Endometrium (tissue), 2 donors: Measurements from ENCODE around the gene OR10H1.
"Not testable (repeated sequence)": the region's sequence is repeated elsewhere in the genome, so short reads cannot be mapped to it uniquely, and the experiment has no call there.

Source experiments
- FAIRE-seq: peaks from 2 replicates; lab custom pipeline; 2012; peaks lifted over from hg19 to GRCh38; lab: Jason Lieb, UNC
- donor health status: control.
- donor health status: control.

The OR10H1 gene

GRCh38 chr19:15828611-15829305 lies 13.3 kb upstream of the OR10H1 start:
- FAIRE-seq: not testable (repeated sequence)

DNA sequence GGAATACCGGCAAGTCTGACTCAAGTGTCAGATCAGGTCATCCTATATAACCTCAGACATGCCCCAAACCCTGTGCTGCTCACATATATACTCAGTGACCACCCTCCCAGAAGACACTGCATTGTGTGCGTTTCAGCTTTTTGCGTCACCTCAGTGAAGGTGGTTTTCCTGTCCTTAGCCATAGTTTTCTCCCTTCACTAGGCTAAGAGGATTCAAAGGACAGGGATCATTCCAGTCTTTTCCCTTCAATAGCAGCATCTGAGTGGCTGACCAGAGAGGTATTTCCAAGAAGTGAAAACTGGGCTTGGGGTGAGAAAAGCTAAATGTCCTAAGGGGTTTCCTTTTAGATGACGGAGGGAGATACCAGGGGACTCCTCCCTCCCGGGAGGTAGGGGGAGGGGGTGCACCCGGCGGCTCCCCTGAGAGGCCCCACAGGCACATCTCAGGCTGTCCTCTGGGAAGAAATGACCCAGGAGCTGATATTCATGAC lies 12.7 kb upstream of the OR10H1 start:
- FAIRE-seq: no peak

- no peak for FAIRE-seq
These were observed 10.3 kb upstream of the OR10H1 start for GRCh38 chr19:15825753-15826152.

DNA sequence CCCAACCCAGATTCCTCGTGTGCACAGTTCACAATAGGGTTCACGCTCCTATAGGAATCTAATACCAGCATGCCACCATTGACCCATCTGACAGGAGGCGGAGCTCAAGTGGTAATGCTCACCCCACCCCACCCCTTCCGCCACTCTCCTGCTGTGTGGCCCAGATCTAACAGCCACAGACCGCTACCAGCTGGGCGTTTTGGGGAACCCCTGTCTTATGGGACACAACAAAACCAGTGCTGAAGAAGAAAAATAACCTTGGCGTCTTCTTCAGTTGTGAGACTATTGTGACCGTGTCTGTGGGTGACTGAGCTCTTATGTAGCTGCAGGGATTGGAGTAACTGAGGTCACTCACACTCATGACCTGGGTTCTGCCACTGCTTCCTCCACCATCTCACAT lies 5.2 kb upstream of the OR10H1 start:
- FAIRE-seq: no peak

DNA sequence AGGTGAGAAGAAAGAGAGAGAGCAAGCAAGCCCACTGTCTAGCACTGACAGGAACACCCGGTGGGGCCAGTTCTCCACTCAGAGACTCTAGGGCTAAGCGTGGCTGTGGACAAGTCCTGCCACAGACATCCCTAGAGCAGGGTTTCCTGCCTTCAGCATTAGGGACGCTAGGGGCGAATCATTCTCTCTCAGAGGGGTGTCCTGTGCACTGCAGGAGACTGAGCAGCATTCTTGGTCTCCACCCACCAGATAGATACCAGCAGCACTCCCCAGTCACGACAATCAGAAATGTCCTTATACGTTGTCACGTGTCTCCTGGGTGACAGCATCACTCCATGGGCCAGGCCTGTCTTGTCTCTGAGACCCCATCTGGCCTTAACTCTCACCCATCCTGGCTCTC lies 1.5 kb downstream of the OR10H1 start:
- no peak for FAIRE-seq

DNA sequence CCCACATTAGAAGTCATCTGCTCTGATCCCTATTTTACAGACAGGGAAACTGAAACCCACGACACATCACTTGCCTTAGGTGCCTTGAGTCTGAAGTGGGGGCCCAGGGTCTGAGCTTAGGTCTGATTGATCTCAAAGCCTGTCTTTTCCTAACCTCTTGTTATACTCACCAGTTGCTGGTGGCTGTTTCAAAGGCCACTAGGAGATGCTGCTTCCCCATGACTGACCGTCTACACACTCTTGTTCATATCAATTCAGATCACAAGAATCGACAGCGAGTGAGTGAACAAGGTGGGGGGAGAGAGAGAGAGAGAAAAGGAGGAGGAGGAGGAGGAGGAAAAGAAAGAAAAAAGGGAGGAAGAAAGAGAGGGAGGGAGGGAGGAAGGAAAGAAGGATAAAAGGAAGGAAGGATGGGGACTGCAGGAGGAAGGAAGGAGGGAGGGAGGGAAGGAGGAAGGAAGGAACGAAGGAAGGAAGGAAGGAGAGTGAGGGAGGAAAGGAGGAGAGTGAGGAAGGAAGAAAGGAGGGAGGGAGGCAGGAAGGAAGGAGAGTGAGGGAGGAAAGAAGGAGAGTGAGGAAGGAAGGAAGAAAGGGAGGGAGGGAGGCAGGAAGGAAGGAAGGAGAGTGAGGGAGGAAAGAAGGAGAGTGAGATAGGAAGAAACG lies 3.3 kb downstream of the OR10H1 start:
- no peak for FAIRE-seq

DNA sequence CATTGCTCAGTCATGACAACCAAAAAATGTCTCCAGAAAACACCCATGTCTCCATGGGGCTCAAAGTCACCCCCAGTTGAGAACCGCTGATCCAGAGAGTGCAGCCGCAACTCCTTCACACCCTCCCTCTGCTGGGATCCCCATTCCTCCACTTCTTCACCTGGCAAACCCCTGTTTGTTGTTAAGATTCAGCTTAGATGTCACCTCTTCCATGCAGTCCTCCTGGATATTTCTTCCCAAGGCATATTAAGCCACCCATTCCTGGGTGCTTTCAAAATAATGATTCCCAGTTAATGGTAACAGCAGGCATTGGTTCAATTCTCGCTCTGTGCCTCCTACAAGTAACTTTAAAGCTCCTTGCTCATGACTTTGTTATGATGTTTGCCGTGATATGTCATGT lies 4.0 kb downstream of the OR10H1 start:
- no peak for FAIRE-seq

- no peak for FAIRE-seq
These were observed 5.1 kb downstream of the OR10H1 start for GRCh38 chr19:15810335-15810734.

DNA sequence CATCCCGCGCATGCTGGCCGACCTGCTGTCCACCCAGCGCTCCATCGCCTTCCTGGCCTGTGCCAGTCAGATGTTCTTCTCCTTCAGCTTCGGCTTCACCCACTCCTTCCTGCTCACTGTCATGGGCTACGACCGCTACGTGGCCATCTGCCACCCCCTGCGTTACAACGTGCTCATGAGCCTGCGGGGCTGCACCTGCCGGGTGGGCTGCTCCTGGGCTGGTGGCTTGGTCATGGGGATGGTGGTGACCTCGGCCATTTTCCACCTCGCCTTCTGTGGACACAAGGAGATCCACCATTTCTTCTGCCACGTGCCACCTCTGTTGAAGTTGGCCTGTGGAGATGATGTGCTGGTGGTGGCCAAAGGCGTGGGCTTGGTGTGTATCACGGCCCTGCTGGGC lies 21.2 kb downstream of the OR10H1 start:
- FAIRE-seq: not testable (repeated sequence)

DNA sequence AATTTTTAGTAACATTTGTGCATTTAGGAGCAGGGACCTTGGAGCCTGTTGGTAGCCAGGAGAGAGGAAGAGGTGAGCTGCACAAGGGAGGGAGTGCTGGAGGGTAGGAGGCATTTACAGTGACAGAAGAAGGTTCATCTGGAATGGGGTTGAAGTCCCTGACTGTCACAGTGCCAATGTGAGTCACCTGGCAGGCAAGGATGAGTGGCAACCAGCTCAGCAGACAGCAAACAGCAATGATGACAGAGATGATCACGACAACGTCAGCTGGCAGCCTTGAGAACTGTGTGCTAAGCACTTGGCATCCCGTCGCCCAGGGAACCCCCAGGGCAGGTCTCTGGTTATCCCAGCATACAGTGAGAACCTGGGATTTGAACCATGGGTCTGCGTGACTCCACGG lies 25.4 kb downstream of the OR10H1 start:
- no peak for FAIRE-seq

DNA sequence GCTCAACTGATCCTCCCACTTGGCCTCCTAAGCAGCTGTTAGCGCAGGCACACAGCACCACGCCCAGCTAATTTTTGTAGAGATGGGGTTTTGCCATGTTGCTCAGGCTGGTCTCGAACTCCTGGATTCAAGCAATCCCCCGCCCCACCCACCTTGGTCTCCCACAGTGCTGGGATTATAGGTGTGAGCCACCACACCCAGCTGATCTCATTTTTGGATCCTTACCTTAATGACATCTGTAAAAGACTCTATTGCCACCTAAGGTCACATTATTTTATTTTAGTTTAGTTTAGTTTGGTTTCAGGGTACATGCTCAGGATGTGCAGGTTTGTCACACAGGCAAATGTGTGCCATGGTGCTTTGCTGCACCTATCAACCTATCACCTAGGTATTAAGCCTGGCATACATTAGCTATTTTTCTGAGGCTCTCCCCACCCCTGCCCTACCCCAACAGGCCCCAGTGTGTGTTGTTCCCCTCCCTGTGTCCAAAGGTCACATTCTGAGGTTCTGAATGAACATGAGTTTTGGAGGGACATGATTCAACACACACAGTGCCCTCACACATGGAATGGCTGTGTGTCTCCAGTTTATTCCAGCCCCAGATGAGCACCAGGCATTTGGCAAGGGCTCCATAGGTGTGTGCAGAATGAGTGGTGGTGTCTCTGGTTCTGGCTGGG lies 26.7 kb downstream of the OR10H1 start:
- no peak for FAIRE-seq

DNA sequence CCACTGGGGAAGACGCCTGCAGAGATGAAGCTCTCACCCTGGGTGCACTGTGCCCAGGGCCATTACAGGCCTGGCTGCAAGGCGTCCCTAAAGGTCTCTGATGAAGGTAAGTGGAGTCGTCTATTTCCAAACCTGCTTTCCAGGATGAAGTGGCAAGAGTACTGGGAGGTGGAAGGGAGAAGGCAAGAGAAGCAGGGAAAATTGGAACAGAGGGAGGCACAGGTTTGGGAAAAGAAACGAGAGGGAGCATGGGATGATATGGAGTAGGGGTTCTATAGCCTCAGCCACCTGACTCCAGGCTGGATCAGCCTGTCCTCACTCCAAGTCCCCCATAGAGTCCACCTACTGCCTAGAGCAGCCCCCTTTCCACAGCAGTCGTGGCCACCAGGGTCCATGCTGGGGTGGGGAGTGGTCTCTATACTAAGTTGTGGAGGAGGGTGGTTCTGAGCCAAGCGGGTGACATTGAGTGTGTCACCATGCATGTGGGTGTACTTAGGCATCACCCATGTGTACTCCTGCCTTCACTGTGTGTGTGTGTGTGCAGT lies 27.8 kb downstream of the OR10H1 start, which contains the start of gene OR10H5:
OR10H5 (plus strand) TSS at position 51 of the 545 bp plus-strand sequence. CDS start 6,388 bp downstream, outside the sequence.
- no peak for FAIRE-seq

- FAIRE-seq: not testable (repeated sequence)
These were observed 32.6 kb downstream of the OR10H1 start for GRCh38 chr19:15782896-15783295.

DNA sequence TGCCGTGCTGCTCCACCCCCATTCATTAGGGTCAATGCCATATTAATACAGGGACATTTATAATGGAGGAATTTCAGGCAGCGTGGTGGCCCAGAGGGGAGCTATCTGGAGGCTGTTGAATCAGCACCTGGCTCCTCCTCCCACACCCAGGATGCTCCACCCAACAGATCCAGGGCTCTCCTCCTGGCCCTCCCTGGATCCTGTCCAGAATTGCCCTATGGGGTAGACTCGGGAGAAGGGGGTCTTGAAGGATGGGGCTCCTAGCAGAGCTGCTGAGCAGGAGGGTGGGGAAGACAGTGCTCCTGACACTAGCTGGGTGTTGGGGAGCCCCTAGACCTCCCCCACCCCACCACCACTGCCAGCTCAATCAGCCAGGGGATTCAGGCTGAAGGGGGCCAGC lies 33.3 kb downstream of the OR10H1 start:
- FAIRE-seq: no peak

- FAIRE-seq: no peak
These were observed 33.8 kb downstream of the OR10H1 start for GRCh38 chr19:15781661-15782060.

- no peak for FAIRE-seq
These were observed 34.6 kb downstream of the OR10H1 start for GRCh38 chr19:15780610-15781418.

DNA sequence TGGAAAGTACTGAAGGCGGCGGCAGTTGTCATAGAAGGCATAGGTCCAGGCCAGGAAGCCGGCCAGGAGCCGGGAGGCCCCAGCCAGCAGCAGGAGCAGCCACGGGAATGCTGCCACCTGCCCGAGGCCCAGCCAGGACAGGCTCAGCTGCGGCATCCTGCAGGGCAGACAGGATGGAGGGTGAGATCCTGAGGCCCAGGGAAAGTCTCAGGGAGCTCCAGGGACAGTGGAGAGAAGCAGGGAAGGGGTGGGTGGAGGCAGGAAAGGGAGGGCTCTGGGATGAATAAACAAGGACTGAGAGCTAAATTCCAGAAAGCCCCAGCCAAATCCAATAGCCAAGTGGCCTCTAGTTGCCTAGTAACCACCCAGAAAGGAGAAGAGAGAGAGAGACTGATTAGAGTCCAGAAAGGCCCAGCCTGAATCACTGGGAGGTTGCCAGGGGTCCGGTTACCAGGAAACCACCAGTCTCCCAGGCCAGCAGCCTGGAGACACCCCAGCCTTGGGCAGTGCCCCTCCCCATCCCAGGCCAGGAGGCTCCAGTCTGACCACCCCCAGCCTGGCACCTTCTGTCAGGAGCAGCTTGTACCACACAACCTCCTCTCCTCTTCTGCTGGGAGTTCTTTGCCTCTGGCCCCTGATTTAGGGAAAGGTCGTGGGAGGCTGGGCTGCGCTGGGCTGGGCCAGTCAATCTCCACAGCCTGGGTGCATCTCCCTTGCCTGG lies 35.5 kb downstream of the OR10H1 start:
- FAIRE-seq: no peak

- no peak for FAIRE-seq
These were observed 38.2 kb downstream of the OR10H1 start for GRCh38 chr19:15776991-15777970.

GRCh38 chr19:15776264-15776663 lies 39.2 kb downstream of the OR10H1 start:
- no peak for FAIRE-seq

DNA sequence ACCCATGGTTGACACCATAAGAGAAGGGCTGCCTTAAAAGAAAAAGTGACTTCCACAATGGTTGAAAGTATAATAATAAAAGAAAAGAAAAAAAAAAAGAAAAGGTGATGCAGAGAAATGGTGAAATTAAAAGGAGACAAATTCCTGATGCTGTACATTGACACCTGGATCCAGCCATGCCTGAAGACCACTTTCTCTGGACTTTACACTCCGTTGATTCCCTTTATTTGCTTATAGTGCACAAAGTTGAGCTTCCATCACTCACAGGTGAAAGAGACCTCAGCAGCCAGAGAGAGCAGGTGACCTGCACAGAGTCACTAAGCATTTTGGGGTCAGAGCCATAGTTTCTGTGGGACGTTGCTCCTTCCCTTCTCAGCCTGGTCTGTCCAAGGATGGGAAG lies 40.2 kb downstream of the OR10H1 start:
- no peak for FAIRE-seq
